Mononuclear cell (primary cell): Measurements from ENCODE around the gene PPIG. TPM values are rescaled to one million over a fixed set of nuclear protein-coding genes. Genes with fewer than 3 reads are reported as not detected.
"Not testable (repeated sequence)": the region's sequence is repeated elsewhere in the genome, so short reads cannot be mapped to it uniquely, and the experiment has no call there.

ENCODE experiments used
- H3K27me3 ChIP-seq: 2 replicates; pipeline ENCODE4 v1.6.0; 2011; ENCODE audit warnings: low read length, control low read depth; ENCODE audit not compliant: insufficient read depth
- H3K4me1 ChIP-seq: 2 replicates; pipeline ENCODE4 v1.5.1; 2011; ENCODE audit warnings: mild to moderate bottlenecking, low read length, control low read depth; ENCODE audit not compliant: insufficient read depth
- H3K4me3 ChIP-seq: 2 replicates; pipeline ENCODE4 v1.5.1; 2011; ENCODE audit warnings: mild to moderate bottlenecking, low read length, moderate library complexity
- H3K9me3 ChIP-seq: 2 replicates; pipeline ENCODE4 v1.5.1; 2011; ENCODE audit warnings: low read depth, mild to moderate bottlenecking, control low read depth, low read length
- total RNA-seq: library from RNA; depleted of rRNA; stranded (reverse); fragments of >200 nt; gene quantifications from one replicate; pipeline ENCODE4 v1.2.3, GENCODE V29; 2012

PPIG gene
- 60.1 TPM for total RNA-seq

GRCh38 chr2:169584005-169584877, at the start of gene PPIG:
TSS of gene PPIG (plus strand) at chr2:169584351. CDS start at chr2:169604042, 19,691 bp downstream.
- Histone ChIP-seq H3K27me3 (no peaks in the 10 kb centered on the region), H3K9me3 (no peaks in the 10 kb centered on the region), H3K4me3 (peak within 1 kb of the TSS; percentile 73), H3K4me1 (peaks cover 20% of the 10 kb centered on the region)

DNA sequence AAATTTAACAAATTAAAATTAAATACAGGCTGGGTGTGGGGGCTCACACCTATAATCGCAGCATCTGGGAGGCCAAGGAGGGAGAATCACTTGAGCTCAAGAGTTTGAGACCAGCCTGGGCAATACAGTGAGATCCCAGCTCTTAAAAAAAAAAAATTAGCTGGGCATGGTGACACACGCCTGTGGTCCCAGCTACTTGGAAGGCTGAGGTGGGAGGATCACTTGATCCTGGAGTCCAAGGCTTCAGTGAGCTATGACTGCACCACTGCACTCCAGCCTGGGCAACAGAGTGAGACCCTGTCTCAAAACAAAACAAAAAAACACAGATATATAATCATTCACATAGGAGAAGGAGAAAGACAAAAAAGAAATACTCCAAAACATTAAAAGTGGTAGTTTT, 44.7 kb upstream of the PPIG start:
- not testable (repeated sequence) for H3K9me3 ChIP-seq, H3K4me1 ChIP-seq, H3K4me3 ChIP-seq, H3K27me3 ChIP-seq

- no peaks in the 10 kb centered on the region for H3K4me1 ChIP-seq
- H3K27me3 ChIP-seq, result no peaks in the 10 kb centered on the region
- H3K4me3 ChIP-seq, result no peak overlapping the region
- H3K9me3 ChIP-seq, result no peaks in the 10 kb centered on the region
These were observed 44.0 kb upstream of the PPIG start for GRCh38 chr2:169540146-169540545.

DNA sequence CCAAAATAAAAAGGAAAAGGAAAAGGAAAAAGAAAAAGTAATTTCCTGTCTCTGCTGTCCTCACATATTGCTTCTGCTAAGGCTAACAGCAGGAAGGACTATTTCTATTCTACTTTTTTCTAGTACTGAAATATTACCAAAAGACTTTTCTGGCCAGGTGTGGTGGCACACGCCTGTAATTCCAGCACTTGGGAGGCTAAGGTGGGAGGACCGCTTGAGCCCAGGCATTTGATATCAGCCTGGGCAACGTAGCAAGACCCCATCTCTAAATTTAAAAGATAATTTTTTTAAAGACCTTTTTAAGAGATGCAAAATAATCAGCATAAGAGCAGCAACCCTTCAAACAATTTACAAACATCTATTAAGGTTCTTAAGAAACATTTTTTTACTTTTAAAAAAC, 41.7 kb upstream of the PPIG start:
- Histone ChIP-seq H3K27me3 (no peaks in the 10 kb centered on the region), H3K4me1 (no peaks in the 10 kb centered on the region), H3K9me3 (no peaks in the 10 kb centered on the region), H3K4me3 (no peak overlapping the region)

GRCh38 chr2:169546756-169547155, 37.4 kb upstream of the PPIG start:
- H3K4me3 ChIP-seq, result no peak overlapping the region
- H3K4me1 ChIP-seq, result no peaks in the 10 kb centered on the region
- no peaks in the 10 kb centered on the region for H3K27me3 ChIP-seq
- no peaks in the 10 kb centered on the region for H3K9me3 ChIP-seq

GRCh38 chr2:169561364-169561763, 22.8 kb upstream of the PPIG start:
- no peaks in the 10 kb centered on the region for H3K27me3 ChIP-seq
- no peaks in the 10 kb centered on the region for H3K4me1 ChIP-seq
- no peaks in the 10 kb centered on the region for H3K9me3 ChIP-seq
- no peak overlapping the region for H3K4me3 ChIP-seq

DNA sequence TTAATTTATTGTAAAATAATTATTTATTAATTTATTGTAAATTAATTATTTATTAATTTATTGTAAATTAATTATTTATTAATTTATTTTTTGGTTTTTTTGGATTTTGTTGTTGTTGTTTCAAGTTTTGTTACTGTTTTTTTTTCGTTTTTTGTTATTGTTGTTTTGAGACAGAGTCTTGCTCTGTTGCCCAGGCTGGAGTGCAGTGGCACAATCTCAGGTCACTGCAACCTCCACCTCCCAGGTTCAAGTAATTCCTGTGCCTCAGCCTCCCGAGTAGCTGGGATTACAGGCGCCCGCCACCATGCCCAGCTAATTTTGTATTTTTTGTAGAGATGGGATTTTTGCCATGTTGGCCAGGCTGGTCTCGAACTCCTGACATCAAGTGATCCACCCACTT, 22.1 kb upstream of the PPIG start:
- not testable (repeated sequence) for H3K27me3 ChIP-seq, H3K9me3 ChIP-seq, H3K4me1 ChIP-seq, H3K4me3 ChIP-seq

DNA sequence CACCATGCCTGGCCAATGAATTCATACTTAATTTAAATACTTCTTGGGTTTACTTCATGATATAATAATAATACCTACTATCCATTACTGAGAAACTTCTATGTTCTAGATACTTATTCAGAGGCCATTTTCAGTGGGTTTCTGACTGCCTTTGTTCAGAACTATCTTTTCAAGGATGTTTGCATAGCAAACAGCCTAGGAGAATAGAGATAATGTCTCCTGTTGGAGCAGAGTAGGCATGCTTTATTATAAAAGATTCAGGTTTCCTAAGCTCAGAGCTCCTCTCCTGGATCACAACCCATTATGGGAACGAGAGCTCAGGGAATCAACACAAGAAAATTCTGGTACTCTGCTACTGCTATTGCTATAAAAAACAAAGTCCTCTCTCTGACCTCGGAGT, 21.6 kb upstream of the PPIG start:
- Histone ChIP-seq H3K9me3 (no peaks in the 10 kb centered on the region), H3K4me1 (no peaks in the 10 kb centered on the region), H3K27me3 (no peaks in the 10 kb centered on the region), H3K4me3 (no peak overlapping the region)

GRCh38 chr2:169565686-169566085, 18.5 kb upstream of the PPIG start:
- Histone ChIP-seq H3K9me3 (no peaks in the 10 kb centered on the region), H3K4me1 (no peaks in the 10 kb centered on the region), H3K4me3 (no peak overlapping the region), H3K27me3 (no peaks in the 10 kb centered on the region)

- peaks cover 8% of the 10 kb centered on the region for H3K4me1 ChIP-seq
These were observed 14.2 kb upstream of the PPIG start for GRCh38 chr2:169569948-169570347.

DNA sequence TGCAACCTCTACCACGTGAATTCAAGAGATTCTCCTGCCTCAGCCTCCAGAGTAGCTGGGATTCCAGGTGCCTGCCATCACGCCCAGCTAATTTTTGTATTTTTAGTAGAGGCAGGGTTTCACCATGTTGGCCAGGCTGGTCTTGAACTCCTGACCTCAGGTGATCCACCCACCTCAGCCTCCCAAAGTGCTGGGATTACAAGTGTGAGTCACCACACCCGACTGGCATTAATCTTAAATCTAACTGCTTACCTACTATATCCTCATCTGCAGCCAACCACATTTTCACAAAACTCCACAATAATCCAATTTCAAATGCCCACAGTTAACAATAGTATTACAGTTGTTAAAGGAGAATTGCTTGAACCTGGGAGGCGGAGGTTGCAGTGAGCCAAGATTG, 13.4 kb upstream of the PPIG start:
- not testable (repeated sequence) for H3K4me3 ChIP-seq, H3K4me1 ChIP-seq, H3K27me3 ChIP-seq, H3K9me3 ChIP-seq

More at GRCh38 chr2:169569948-169570347, 14.2 kb upstream of the PPIG start:
- no peak overlapping the region for H3K4me3 ChIP-seq
- no peaks in the 10 kb centered on the region for H3K27me3 ChIP-seq
- H3K9me3 ChIP-seq, result no peaks in the 10 kb centered on the region

DNA sequence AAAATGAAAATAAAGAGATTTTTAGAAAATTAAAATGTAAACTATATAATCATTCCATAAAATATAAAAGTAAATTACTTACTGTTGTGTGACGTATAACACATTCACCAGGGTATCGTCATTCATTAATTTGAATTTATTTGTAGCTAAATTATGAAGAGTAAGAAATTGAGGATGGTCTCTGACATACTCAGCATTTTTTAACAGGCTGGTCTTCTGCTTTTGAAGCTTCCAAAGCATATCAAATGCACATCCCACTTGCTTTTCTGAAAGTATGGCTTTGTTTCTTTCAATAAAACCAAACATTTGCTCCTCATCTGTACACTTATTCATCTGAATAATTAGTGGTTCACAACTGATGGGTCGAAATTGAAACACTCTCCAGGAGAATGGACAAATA, 12.6 kb upstream of the PPIG start:
- no peaks in the 10 kb centered on the region for H3K9me3 ChIP-seq
- peaks cover 8% of the 10 kb centered on the region for H3K4me1 ChIP-seq
- no peaks in the 10 kb centered on the region for H3K27me3 ChIP-seq
- H3K4me3 ChIP-seq, result no peak overlapping the region

- Histone ChIP-seq H3K9me3 (no peaks in the 10 kb centered on the region), H3K4me3 (no peak overlapping the region), H3K27me3 (no peaks in the 10 kb centered on the region), H3K4me1 (peaks cover 8% of the 10 kb centered on the region)
These were observed 12.0 kb upstream of the PPIG start for GRCh38 chr2:169572189-169572588.

GRCh38 chr2:169572821-169573159, 11.4 kb upstream of the PPIG start:
- Histone ChIP-seq H3K27me3 (no peaks in the 10 kb centered on the region), H3K9me3 (no peaks in the 10 kb centered on the region), H3K4me1 (peaks cover 8% of the 10 kb centered on the region), H3K4me3 (peak overlapping the region; percentile 97)

DNA sequence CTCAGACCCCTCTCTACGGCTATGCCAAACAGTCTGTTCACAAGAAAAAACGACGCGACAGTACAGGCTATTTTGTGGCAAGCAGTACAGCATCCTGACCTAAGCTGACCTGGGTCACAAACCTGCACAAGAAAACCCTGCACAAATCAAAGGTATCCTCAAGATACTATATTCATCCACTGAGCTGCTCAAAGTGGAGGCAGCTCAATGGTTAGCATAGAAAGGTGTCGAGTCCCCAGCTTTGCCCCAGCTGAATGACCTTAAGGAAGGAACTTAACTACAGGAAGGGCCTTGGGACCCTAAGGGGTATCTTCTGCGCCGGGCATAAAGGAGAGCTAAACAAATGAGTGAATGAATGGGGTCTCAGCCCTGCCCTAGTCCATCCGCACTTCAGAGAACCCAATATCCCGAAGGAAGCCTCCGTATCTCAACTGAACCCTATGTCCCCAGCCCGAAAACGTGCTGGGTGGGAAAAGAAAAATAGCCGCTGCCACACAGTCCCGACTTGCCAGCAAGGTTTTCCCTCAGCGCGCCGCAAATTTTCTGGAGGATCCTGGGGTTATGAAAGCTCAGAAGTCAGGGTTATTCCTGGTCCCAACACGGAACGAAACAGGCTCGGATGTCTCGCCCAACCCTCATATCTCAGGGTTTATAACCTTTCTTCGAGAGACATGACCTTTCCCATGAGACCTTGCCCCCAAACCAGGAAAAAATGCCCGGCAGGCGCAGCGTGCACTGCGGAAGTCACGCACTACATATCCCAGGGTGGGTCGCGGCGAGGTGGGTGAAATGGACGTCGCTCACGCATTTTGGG, 10.8 kb upstream of the PPIG start, which contains the start of gene FASTKD1:
Gene FASTKD1 (minus strand): TSS at position 706 of the 814 bp plus-strand sequence. CDS start 1,836 bp downstream, outside the sequence.
- peak within 1 kb of the TSS; percentile 97 for H3K4me3 ChIP-seq
- H3K4me1 ChIP-seq, result peaks cover 8% of the 10 kb centered on the region
- H3K9me3 ChIP-seq, result no peaks in the 10 kb centered on the region
- H3K27me3 ChIP-seq, result no peaks in the 10 kb centered on the region
